Activated B cell treated with CpG ODN at 0.5 μM for 24 hours (primary cell): ENCODE data around the gene ASCC2. TPM values are rescaled to one million over a fixed set of nuclear protein-coding genes. Genes with fewer than 3 reads are reported as not detected.

Experiments used
- ATAC-seq: fragments of 200-7000 bp; cut with Tn5 transposase; one replicate; pipeline ENCODE4 v1.10.0; 2021; ENCODE audit warnings: low read depth, mild to moderate bottlenecking, moderate library complexity
- CTCF ChIA-PET: fragments of 350-600 bp; sonication (Branson Sonifier 250); formaldehyde crosslinking; loops from one replicate; lab custom pipeline; 2021; ENCODE audit warnings: antibody characterized with exemption; lab: Charles Lee
- POLR2A ChIA-PET: fragments of 350-600 bp; sonication (Branson Sonifier 250); formaldehyde crosslinking; loops from one replicate; lab custom pipeline; 2021; ENCODE audit warnings: antibody characterized with exemption; lab: Charles Lee
- DNase-seq: peaks from one replicate; pipeline ENCODE4 v3.0.0; 2022
- H3K27ac Mint-ChIP-seq: one replicate; pipeline ENCODE4 v1.8.0; 2020; ENCODE audit warnings: mixed read lengths
- H3K27me3 Mint-ChIP-seq: one replicate; pipeline ENCODE4 v1.8.0; 2021; ENCODE audit warnings: mixed read lengths
- H3K36me3 Mint-ChIP-seq: one replicate; pipeline ENCODE4 v1.8.0; 2021; ENCODE audit warnings: low read depth, mixed read lengths
- H3K4me1 Mint-ChIP-seq: one replicate; pipeline ENCODE4 v1.8.0; 2021; ENCODE audit warnings: mixed read lengths
- H3K4me3 Mint-ChIP-seq: one replicate; pipeline ENCODE4 v1.8.0; 2020; ENCODE audit warnings: mild to moderate bottlenecking, mixed read lengths
- H3K9me3 Mint-ChIP-seq: one replicate; pipeline ENCODE4 v1.8.0; 2020; ENCODE audit warnings: mixed read lengths
- intact Hi-C: fragments of 100-400 bp; cut with micrococcal nuclease; formaldehyde crosslinking; loops from one replicate; pipeline ENCODE4 v1.15.1; 2024
- total RNA-seq: library from RNA; stranded (reverse); gene quantifications from 2 replicates; pipeline ENCODE4 v1.2.3, GENCODE V29; 2022
- TF ChIP-seq, protein P1 (sequence below): fragments of 200-600 bp; IDR thresholded peaks from one replicate; pipeline ENCODE4 v1.8.0; 2022; ENCODE audit warnings: antibody characterized with exemption, mild to moderate bottlenecking

Gene ASCC2
- total RNA-seq, 1 donor from 2014 or later = 89.7 TPM

DNA sequence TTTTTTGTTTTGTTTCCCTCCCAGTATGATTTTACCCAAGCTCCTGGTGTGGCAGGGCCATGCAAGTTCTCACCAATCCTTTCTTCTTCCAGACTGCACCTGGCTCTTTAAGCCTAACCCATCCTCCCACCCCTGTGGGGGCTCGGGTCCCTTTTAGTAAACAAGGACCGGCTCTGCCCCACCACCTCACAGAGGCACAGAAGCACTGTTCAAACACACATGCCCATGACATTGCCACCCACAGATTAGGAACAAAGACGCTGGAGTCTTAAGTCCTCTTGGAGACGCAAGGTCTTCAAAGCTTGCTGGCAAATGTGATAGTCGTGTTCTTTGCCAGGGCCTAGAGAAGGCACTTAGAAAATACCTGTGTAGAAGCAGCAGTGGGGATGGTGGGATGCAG is 52.0 kb downstream of the ASCC2 start:
- ChIA-PET POLR2A (no interaction called here), CTCF (no interaction called here)
- H3K36me3 Mint-ChIP-seq = peaks cover 44% of the 10 kb centered on the region
- TF ChIP-seq, protein P1, sequence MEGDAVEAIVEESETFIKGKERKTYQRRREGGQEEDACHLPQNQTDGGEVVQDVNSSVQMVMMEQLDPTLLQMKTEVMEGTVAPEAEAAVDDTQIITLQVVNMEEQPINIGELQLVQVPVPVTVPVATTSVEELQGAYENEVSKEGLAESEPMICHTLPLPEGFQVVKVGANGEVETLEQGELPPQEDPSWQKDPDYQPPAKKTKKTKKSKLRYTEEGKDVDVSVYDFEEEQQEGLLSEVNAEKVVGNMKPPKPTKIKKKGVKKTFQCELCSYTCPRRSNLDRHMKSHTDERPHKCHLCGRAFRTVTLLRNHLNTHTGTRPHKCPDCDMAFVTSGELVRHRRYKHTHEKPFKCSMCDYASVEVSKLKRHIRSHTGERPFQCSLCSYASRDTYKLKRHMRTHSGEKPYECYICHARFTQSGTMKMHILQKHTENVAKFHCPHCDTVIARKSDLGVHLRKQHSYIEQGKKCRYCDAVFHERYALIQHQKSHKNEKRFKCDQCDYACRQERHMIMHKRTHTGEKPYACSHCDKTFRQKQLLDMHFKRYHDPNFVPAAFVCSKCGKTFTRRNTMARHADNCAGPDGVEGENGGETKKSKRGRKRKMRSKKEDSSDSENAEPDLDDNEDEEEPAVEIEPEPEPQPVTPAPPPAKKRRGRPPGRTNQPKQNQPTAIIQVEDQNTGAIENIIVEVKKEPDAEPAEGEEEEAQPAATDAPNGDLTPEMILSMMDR = no peak
- no peak overlapping the region for H3K4me3 Mint-ChIP-seq
- H3K4me1 Mint-ChIP-seq = peaks cover 8% of the 10 kb centered on the region
- no peak overlapping the region for H3K27ac Mint-ChIP-seq
- ATAC-seq (no peak), DNase-seq (no peak)
- no peaks in the 10 kb centered on the region for H3K9me3 Mint-ChIP-seq
- no peaks in the 10 kb centered on the region for H3K27me3 Mint-ChIP-seq
- intact Hi-C loops = no loop called here

DNA sequence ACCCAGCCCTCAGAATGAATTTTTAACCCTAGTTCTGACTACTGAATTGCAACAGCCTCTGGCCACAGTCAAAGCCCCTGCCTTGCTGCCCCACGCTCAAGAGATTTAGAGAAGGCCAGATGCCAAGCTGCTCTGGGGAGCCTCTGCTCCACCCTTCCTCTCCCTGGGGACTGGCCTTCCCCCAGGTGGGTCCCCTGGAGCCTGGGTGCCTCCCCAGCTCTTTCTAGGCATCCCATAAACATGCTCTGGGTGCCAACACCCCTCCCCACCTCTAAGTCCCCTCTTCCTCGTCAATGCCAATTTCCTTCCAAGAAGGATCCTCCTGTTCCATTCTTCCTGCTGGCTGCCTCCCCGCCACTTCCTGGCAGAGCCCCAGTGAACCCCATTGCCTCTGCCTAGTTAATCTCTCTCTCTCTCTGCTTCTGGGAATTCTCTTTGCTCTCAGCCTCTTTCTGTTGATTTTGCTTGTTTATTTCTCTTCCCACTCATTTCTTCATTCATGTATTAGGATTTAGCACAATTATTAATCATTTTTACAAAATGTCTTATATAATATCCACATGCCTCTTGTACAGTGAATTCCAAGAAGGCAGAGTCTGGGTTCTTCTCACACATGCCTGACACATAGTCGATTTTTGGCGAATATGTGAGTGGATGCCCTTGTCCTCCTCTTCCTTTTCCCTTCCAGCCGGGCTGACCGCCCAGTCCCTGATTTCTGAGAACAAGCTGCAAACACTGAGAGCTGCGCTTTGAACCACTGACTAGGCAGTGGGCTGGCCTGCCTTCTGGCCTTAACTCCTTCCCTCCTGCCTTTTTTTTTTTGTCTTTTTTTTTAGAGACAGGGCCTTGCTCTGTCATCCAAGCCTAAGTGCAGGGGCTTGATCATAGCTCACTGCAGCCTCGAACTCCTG is 53.4 kb downstream of the ASCC2 start:
- TF ChIP-seq, protein P1 = no peak
- H3K27me3 Mint-ChIP-seq = no peaks in the 10 kb centered on the region
- intact Hi-C loops = no loop called here
- DNase-seq (no peak), ATAC-seq (no peak)
- no peak overlapping the region for H3K27ac Mint-ChIP-seq
- peaks cover 30% of the 10 kb centered on the region for H3K36me3 Mint-ChIP-seq
- POLR2A ChIA-PET = no interaction called here
- H3K4me1 Mint-ChIP-seq = peaks cover 8% of the 10 kb centered on the region
- CTCF ChIA-PET = no interaction called here
- no peaks in the 10 kb centered on the region for H3K9me3 Mint-ChIP-seq
- no peak overlapping the region for H3K4me3 Mint-ChIP-seq

DNA sequence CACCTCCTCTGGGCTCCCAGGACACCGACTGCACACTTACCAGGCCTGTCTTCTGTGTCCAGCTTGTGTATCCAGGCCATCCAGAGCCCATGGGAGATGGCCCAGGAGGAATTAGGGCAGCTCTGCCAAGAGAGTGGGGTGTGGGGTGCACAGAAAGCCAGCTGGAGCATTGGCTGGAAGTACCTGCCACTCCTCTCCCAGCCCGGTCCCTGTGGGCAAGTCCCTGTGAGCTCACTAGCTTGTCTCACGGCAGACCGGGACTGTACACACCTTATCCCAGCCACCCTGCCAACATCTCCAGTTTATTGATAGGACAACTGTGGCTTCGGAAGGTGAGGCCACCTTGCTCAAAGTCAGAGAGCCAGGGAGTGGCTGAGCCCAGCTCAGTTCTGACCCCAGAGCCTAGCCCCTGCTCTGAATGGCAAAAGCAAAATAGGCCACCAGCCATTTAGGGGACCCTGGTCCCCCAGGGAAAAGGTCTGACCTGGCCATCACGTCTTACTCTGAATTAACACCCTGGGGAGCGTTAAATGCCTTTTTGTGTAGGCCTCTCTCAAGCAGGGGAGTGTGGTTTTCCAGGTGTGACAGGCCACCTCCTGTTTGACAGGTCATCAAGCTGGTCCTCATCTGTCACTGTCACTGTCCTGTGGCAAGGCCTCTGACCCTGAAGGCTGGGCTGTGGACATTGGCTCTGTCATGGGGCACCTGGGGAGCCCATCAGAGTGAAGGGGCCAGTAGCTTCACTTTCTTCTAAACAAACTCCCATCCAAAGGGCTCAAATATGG is 55.8 kb downstream of the ASCC2 start:
- intact Hi-C loops = no loop called here
- peaks cover 6% of the 10 kb centered on the region for H3K36me3 Mint-ChIP-seq
- H3K9me3 Mint-ChIP-seq = no peaks in the 10 kb centered on the region
- TF ChIP-seq, protein P1 = no peak
- POLR2A ChIA-PET = no interaction called here
- H3K4me3 Mint-ChIP-seq = no peak overlapping the region
- peaks cover 8% of the 10 kb centered on the region for H3K4me1 Mint-ChIP-seq
- H3K27ac Mint-ChIP-seq = no peak overlapping the region
- H3K27me3 Mint-ChIP-seq = no peaks in the 10 kb centered on the region
- CTCF ChIA-PET = no interaction called here
- no peak for ATAC-seq
- DNase-seq = no peak

DNA sequence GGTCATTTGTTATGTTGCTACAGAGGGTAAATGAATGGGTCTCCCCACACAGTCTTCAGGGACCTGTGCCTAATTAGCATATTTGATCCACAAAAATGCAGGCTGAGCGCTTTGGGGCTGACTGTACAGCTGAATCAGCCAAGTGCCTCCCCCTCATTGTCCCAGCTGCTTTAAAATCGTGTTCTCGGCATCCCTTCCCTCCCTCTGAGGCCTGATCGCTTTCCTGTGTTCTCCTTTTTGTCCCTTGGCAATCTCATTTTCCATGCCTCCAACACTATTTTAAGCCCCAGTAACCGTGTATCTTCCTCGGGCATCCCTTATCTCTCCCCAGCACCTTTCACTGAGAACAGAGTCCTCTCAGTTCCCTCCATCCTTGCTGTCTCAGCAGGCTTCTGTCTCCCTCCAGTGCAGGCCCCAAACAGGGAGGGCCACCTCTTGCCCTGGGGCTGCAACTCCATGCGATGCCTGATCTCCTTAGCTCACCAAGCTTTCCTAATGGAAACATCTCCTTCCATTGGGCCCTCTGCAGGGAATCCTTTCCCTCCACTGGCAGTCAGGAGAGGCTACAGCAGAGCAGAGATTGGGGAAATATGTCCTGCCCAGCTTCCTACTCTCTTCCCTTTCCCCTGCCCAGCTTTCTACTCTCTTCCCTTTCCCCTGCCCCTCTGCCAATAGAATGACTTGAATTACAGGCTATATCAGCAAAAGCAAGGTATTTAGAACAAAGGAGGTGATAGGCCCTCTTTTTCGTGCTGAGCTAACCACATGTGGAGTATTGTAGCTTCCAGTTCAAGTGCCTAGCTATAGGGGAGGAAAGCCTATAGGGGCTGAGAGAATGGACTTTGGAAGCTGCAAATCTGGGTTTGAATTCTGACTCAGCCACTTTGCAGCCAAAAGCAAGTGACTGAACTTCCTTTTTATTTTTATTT is 57.1 kb downstream of the ASCC2 start:
- TF ChIP-seq, protein P1 = no peak
- Mint-ChIP-seq H3K4me3 (no peak overlapping the region), H3K4me1 (peaks cover 8% of the 10 kb centered on the region), H3K27me3 (no peaks in the 10 kb centered on the region), H3K36me3 (no peaks in the 10 kb centered on the region), H3K27ac (no peak overlapping the region), H3K9me3 (no peaks in the 10 kb centered on the region)
- DNase-seq (no peak), ATAC-seq (no peak)
- ChIA-PET POLR2A (interaction anchor here (0.6 kb wide), 1 partner anchor 26 kb away, joined by 3 read pairs; no protein-coding TSS in a partner anchor), CTCF (no interaction called here)
- intact Hi-C loops = no loop called here
